ENCODE measurements around the gene ASCL5.

Gene ASCL5

DNA sequence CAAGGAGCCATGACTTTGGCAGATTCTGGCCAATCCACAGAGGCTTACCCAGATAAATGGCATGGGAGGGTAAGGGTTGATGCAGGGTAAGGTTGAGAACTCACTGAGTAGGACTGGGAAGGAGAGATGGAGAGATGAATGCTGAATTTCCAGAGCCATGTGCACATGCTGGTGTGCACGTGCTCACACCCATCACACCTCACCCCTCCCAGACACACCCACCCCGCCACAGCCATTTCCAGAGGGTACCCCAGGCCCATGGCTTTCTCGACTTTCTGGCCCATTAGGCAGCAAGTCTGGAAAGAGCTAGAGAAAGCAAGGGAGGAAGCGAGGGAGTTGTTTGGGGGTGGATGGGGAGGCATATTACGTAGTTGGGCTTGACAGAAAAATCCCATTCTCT lies 16.4 kb downstream of the ASCL5 start:
- ChIA-PET POLR2A (no interaction called here), CTCF (interaction anchor here (1.6 to 1.8 kb wide), 3 partner anchors 9 to 26 kb away, joined by 4 to 6 read pairs (median 5); no protein-coding TSS in a partner anchor)
- no peak for DNase-seq (ENCODE audit: extremely low spot score)
- TF ChIP-seq, protein P1, sequence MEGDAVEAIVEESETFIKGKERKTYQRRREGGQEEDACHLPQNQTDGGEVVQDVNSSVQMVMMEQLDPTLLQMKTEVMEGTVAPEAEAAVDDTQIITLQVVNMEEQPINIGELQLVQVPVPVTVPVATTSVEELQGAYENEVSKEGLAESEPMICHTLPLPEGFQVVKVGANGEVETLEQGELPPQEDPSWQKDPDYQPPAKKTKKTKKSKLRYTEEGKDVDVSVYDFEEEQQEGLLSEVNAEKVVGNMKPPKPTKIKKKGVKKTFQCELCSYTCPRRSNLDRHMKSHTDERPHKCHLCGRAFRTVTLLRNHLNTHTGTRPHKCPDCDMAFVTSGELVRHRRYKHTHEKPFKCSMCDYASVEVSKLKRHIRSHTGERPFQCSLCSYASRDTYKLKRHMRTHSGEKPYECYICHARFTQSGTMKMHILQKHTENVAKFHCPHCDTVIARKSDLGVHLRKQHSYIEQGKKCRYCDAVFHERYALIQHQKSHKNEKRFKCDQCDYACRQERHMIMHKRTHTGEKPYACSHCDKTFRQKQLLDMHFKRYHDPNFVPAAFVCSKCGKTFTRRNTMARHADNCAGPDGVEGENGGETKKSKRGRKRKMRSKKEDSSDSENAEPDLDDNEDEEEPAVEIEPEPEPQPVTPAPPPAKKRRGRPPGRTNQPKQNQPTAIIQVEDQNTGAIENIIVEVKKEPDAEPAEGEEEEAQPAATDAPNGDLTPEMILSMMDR (IDR thresholded peaks at IDR 0.05; ENCODE audit: control extremely low read depth, extremely low read depth, low read depth, missing control alignments) = no peak

DNA sequence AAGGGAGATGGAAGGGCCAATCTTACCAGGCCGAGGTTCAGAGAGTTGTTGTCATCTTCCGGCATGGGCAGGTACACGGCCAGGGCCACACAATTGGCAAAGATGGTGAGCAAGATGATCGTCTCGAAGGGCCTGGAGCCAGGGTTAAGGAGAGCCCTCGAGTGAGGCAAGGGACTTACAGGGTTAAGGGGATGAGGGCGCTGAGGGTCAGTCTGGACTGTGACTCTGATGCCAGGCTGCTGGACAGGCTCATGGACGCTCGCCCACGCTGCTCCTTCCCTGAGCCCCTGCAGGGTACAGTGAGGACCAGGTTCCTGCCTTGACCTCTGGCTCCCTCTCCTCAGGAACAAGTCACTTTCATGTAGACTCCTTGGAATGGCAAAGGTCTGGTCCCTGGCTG lies 16.8 kb downstream of the ASCL5 start:
- TF ChIP-seq, protein P1 (IDR thresholded peaks at IDR 0.05; ENCODE audit: control extremely low read depth, extremely low read depth, low read depth, missing control alignments) = no peak
- ChIA-PET CTCF (interaction anchor here (1.6 to 1.8 kb wide), 3 partner anchors 9 to 25 kb away, joined by 4 to 6 read pairs (median 5); no protein-coding TSS in a partner anchor), POLR2A (no interaction called here)
- no peak for DNase-seq (ENCODE audit: extremely low spot score)

DNA sequence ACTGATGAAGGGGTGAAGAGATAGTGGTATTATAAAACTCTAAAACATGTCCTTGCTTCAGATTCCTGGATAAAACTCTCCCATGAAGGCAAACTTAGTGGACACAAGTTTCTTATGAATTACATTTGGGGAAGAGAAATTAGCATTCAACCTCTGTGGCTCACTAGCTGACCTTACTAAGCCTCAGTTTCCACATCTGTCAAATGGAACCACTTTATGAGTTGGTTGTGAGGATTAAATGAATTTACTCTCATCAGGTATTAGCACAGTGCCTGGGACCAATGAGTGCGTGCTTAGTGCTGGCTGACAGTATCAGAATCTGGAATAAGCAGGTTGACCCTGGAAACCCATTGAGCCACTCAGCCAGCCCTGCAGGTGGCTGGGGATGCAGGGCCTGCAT lies 17.3 kb downstream of the ASCL5 start:
- ChIA-PET POLR2A (no interaction called here), CTCF (interaction anchor here (0.8 to 2.7 kb wide), 2 partner anchors 9 to 92 kb away, joined by 3 to 12 read pairs; no protein-coding TSS in a partner anchor)
- DNase-seq (ENCODE audit: extremely low spot score) = no peak
- TF ChIP-seq, protein P1 (IDR thresholded peaks at IDR 0.05; ENCODE audit: control extremely low read depth, extremely low read depth, low read depth, missing control alignments) = no peak

DNA sequence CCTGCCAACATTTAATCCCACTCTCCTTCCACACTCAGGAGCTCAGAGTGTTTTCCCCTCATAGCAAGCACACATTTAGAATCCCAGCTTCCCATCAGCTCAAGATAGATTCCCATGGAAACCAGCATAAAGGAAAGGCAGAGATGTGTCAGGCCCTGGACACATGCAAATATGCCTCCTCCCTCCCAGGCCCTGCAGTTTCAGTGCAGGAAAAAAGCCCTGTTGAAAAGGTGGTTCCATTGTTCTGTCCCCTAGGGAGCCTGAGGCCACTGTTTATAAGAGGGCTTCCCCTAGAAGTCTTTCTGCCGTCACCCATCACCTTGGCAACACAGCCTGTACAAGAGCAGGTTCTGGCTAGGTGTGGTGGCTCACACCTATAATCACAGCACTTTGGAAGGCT lies 18.4 kb downstream of the ASCL5 start:
- POLR2A ChIA-PET = no interaction called here
- CTCF ChIA-PET = interaction anchor here (1.3 to 2.9 kb wide), 3 partner anchors 10 to 136 kb away, joined by 3 to 12 read pairs (median 11); no protein-coding TSS in a partner anchor
- no peak for DNase-seq (ENCODE audit: extremely low spot score)
- TF ChIP-seq, protein P1 (IDR thresholded peaks at IDR 0.05; ENCODE audit: control extremely low read depth, extremely low read depth, low read depth, missing control alignments) = no peak

DNA sequence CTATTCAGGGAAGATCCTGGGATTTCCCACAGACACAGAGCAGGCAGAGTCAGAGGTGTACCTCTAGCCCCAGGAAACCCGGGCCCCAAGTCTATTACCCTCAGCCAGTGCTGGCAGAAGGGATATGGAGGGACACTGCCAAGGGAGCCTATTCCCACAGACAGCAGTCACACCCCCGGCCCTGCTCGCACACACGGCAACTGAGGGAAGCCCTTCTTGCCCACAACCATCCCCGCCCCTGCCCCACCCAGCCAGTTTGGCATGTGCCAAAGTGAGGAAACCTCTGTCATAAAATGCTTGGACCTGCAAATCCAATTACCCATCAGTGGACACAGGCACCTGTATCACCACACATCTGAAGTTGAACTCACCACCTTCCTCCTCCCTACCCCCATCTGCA lies 21.3 kb downstream of the ASCL5 start:
- ChIA-PET CTCF (interaction anchor here (0.8 to 1.3 kb wide), 3 partner anchors 9 to 134 kb away, joined by 3 to 4 read pairs (median 4); no protein-coding TSS in a partner anchor), POLR2A (no interaction called here)
- DNase-seq (ENCODE audit: extremely low spot score) = no peak
- TF ChIP-seq, protein P1 (IDR thresholded peaks at IDR 0.05; ENCODE audit: control extremely low read depth, extremely low read depth, low read depth, missing control alignments) = no peak

DNA sequence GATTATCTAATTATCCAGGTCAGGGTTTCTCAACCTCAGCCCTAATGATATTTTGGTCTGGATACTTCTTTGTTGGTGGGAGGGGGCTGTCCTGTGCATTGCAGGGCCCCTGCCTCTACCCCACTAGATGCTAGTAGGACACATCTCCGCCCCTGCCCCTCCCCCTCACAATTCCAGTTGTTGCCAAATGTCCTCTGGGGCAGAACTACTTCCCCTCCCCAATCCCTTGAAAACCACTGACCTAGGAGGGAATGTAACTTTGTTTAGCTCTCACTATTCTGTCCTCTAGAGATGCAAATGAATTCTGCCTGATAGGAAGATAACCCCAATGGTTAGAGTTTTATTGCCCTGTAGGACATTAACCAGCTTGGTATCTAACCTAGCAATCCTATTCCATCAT lies 22.8 kb downstream of the ASCL5 start:
- DNase-seq (ENCODE audit: extremely low spot score) = no peak
- CTCF ChIA-PET = no interaction called here
- TF ChIP-seq, protein P1 (IDR thresholded peaks at IDR 0.05; ENCODE audit: control extremely low read depth, extremely low read depth, low read depth, missing control alignments) = no peak
- POLR2A ChIA-PET = no interaction called here
